OCI-LY7 (cell line): ENCODE data around the gene ERBIN. TPM values are rescaled to one million over a fixed set of nuclear protein-coding genes. Genes with fewer than 3 reads are reported as not detected.

Experiments used
- BruUV-seq: library from RNA; stranded (reverse); fragments of 400-500 nt; replicated peaks from 2 replicates; lab custom pipeline; 2021; lab: Mats Ljungman, UMichigan
- CTCF ChIA-PET: fragments of 300-600 bp; sonication (Branson Sonifier 250); formaldehyde crosslinking; loops from one replicate; lab custom pipeline; 2022; ENCODE audit warnings: antibody characterized with exemption; ENCODE audit not compliant: unreplicated experiment; lab: Charles Lee
- POLR2A ChIA-PET: fragments of 300-600 bp; sonication (Branson Sonifier 250); formaldehyde crosslinking; loops from one replicate; lab custom pipeline; 2022; ENCODE audit warnings: antibody characterized with exemption; lab: Charles Lee
- DNase-seq: peaks from one replicate; pipeline ENCODE4 v3.0.0-alpha.2; 2015; ENCODE audit warnings: low spot score
- H2AFZ ChIP-seq: fragments of 200-600 bp; sonication (generic), shearing (Covaris generic); 2 replicates; pipeline ENCODE4 v1.6.1; 2014; ENCODE audit warnings: mild to moderate bottlenecking, antibody characterized with exemption, low read length, moderate library complexity
- H3K27ac ChIP-seq: fragments of 200-600 bp; sonication (generic); 2 replicates; pipeline ENCODE4 v1.5.1; 2014; ENCODE audit warnings: mixed run types, low read depth, mild to moderate bottlenecking, moderate library complexity, low read length, inconsistent platforms; ENCODE audit not compliant: poor library complexity, severe bottlenecking
- H3K36me3 ChIP-seq: fragments of 200-600 bp; sonication (generic); 2 replicates; pipeline ENCODE4 v1.6.1; 2014; ENCODE audit warnings: mild to moderate bottlenecking, antibody characterized with exemption, low read length, moderate library complexity, mixed read lengths; ENCODE audit not compliant: insufficient read depth
- H3K4me1 ChIP-seq: fragments of 200-600 bp; sonication (generic); 2 replicates; pipeline ENCODE4 v1.5.1; 2014; ENCODE audit warnings: mild to moderate bottlenecking, low read length; ENCODE audit not compliant: insufficient read depth, poor library complexity, severe bottlenecking
- H3K4me2 ChIP-seq: fragments of 200-600 bp; sonication (generic); 2 replicates; pipeline ENCODE4 v1.6.1; 2014; ENCODE audit warnings: mild to moderate bottlenecking, low read length
- H3K4me3 ChIP-seq: fragments of 200-600 bp; sonication (generic); 2 replicates; pipeline ENCODE4 v1.5.1; 2014; ENCODE audit warnings: mild to moderate bottlenecking, low read depth, low read length; ENCODE audit not compliant: poor library complexity, severe bottlenecking
- H3K79me2 ChIP-seq: fragments of 200-600 bp; sonication (generic); 2 replicates; pipeline ENCODE4 v1.6.1; 2016; ENCODE audit warnings: low read depth, mild to moderate bottlenecking, low read length, moderate library complexity, mixed read lengths; ENCODE audit not compliant: insufficient read depth
- H3K9me2 ChIP-seq: fragments of 200-600 bp; sonication (generic); 2 replicates; pipeline ENCODE4 v1.6.1; 2016; ENCODE audit warnings: mild to moderate bottlenecking, low read length, mixed read lengths; ENCODE audit not compliant: insufficient read depth
- H3K9me3 ChIP-seq: fragments of 200-600 bp; sonication (generic); 2 replicates; pipeline ENCODE4 v1.6.1; 2014; ENCODE audit warnings: mild to moderate bottlenecking, mixed run types, low read length, mixed read lengths
- H4K20me1 ChIP-seq: fragments of 200-600 bp; sonication (generic); 2 replicates; pipeline ENCODE4 v1.6.1; 2014; ENCODE audit warnings: mild to moderate bottlenecking, antibody characterized with exemption, low read length, moderate library complexity, mixed read lengths; ENCODE audit not compliant: insufficient read depth
- EZH2phosphoT487 ChIP-seq: fragments of 200-600 bp; sonication (generic); IDR thresholded peaks from 2 replicates; pipeline ENCODE4 v1.6.1; 2018; ENCODE audit warnings: low read depth, borderline replicate concordance, mild to moderate bottlenecking, mixed run types, antibody characterized with exemption, low read length, moderate library complexity, mixed read lengths
- intact Hi-C: fragments of 100-400 bp; cut with micrococcal nuclease; formaldehyde crosslinking; loops from one replicate; pipeline ENCODE4 v1.10.0; 2022; ENCODE audit not compliant: unreplicated experiment
- total RNA-seq, 2 experiments: library from RNA; depleted of rRNA in 1 of 2; stranded (reverse); fragments of >200 nt in 1 of 2; shearing (Covaris generic) in 1 of 2; gene quantifications; 2 replicates each; pipeline ENCODE4 v1.2.3, GENCODE V29; 2014 to 2022
- TF ChIP-seq, protein P1 (sequence below): fragments of 200-600 bp; sonication (generic); conservative IDR thresholded peaks from 2 replicates; pipeline ENCODE4 v1.5.1; 2014; ENCODE audit warnings: mild to moderate bottlenecking, antibody characterized with exemption, low read length, moderate library complexity, mixed read lengths

The ERBIN gene
- total RNA-seq, 2 experiments from 2014 or later = 84.5 to 132 TPM

DNA sequence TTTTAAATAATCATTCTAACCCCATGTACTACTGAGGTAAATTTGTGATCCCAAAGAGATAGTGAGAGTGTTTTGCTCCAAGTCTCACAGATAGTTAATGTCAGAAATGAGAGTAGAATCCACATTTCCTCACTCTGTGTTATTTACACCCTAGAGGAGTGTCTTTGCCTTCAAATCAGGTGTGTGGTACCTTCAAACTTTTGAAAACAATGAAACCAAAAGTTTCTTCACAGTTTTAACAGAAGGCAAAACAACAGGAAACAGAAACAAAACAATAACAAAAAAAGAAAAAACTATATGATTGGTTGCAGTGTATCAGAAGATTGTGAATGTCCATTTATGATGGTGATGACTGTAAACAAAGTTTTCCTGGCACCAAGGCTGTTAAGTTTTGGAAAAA, 85.9 kb downstream of the ERBIN start:
- no peaks in the 10 kb centered on the region for H3K9me3 ChIP-seq
- no peak overlapping the region for H3K27ac ChIP-seq
- H3K79me2 ChIP-seq = peaks cover 13% of the 10 kb centered on the region; the same call in 1 of the 2 replicates
- BruUV-seq = no TSS peak
- no peak for DNase-seq
- no peaks in the 10 kb centered on the region for H4K20me1 ChIP-seq
- CTCF ChIA-PET = no interaction called here
- H3K4me1 ChIP-seq = peaks cover 26% of the 10 kb centered on the region
- H3K36me3 ChIP-seq = peaks cover 52% of the 10 kb centered on the region
- H2AFZ ChIP-seq = no peak overlapping the region
- H3K4me2 ChIP-seq = no peak overlapping the region
- TF ChIP-seq, protein P1, sequence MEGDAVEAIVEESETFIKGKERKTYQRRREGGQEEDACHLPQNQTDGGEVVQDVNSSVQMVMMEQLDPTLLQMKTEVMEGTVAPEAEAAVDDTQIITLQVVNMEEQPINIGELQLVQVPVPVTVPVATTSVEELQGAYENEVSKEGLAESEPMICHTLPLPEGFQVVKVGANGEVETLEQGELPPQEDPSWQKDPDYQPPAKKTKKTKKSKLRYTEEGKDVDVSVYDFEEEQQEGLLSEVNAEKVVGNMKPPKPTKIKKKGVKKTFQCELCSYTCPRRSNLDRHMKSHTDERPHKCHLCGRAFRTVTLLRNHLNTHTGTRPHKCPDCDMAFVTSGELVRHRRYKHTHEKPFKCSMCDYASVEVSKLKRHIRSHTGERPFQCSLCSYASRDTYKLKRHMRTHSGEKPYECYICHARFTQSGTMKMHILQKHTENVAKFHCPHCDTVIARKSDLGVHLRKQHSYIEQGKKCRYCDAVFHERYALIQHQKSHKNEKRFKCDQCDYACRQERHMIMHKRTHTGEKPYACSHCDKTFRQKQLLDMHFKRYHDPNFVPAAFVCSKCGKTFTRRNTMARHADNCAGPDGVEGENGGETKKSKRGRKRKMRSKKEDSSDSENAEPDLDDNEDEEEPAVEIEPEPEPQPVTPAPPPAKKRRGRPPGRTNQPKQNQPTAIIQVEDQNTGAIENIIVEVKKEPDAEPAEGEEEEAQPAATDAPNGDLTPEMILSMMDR = no peak
- TF ChIP-seq EZH2phosphoT487 = no peak
- H3K9me2 ChIP-seq = no peaks in the 10 kb centered on the region
- intact Hi-C loops = loop anchor here (5.0 kb wide), 2 partner anchors 40 to 85 kb away; partner anchors contain the start of gene ERBIN
- H3K4me3 ChIP-seq = no peak overlapping the region
- POLR2A ChIA-PET = interaction anchor here (1.0 kb wide), 1 partner anchor 75 kb away, joined by 3 read pairs; no protein-coding TSS in a partner anchor

DNA sequence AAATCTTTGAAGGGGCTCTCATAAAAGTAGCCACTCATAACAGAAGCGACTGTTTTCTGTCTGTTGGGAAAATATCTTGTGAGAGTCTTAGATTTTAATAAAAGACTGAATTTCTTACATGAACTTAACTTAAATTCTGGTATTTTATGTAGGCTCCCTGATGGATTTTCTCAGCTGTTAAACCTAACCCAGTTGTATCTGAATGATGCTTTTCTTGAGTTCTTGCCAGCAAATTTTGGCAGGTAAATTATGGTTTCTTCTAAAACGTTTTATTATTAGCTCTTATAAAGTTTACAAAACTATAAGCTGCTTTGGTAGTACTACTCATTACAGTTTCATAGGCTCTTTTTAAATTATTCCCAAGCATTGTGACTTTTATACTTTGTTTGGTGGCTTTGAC, 87.0 kb downstream of the ERBIN start:
- Histone ChIP-seq H3K9me3 (no peaks in the 10 kb centered on the region), H3K79me2 (peaks cover 20% of the 10 kb centered on the region; the same call in 1 of the 2 replicates), H3K4me2 (no peak overlapping the region), H3K4me3 (no peak overlapping the region), H4K20me1 (no peaks in the 10 kb centered on the region), H3K4me1 (peaks cover 26% of the 10 kb centered on the region), H3K27ac (no peak overlapping the region), H2AFZ (no peak overlapping the region), H3K9me2 (no peaks in the 10 kb centered on the region), H3K36me3 (peaks cover 57% of the 10 kb centered on the region)
- no peak for DNase-seq
- no peak for TF ChIP-seq EZH2phosphoT487
- TF ChIP-seq, protein P1 = no peak
- CTCF ChIA-PET = no interaction called here
- intact Hi-C loops = loop anchor here (5.0 kb wide), 2 partner anchors 41 to 86 kb away; partner anchors contain the start of gene ERBIN
- POLR2A ChIA-PET = interaction anchor here (1.1 to 1.2 kb wide), 2 partner anchors 12 to 19 kb away, joined by 3 to 5 read pairs; no protein-coding TSS in a partner anchor
- BruUV-seq = no TSS peak

DNA sequence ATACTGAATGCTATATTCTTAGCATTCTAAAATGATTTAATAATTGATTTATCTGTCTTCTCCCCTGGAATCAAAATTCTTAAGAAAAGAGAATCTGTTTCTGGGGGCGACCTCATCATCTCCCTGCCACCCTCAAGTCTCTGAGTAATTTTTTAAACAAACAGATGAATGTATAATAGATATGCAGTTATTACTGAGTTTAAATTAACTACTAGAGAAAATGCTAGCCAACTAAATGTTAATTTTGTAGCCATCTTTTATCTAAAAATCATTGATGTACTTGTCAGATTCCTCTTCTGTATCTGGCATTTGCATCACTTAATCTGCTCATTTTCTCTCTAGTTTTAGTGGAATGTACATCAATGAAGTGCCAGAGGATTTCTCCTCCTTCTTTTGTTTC, 87.5 kb downstream of the ERBIN start:
- intact Hi-C loops = loop anchor here (5.0 kb wide), 2 partner anchors 42 to 87 kb away; partner anchors contain the start of gene ERBIN
- H3K4me2 ChIP-seq = no peak overlapping the region
- peaks cover 23% of the 10 kb centered on the region for H3K4me1 ChIP-seq
- H3K79me2 ChIP-seq = peaks cover 20% of the 10 kb centered on the region; the same call in 1 of the 2 replicates
- DNase-seq = no peak
- TF ChIP-seq, protein P1 = no peak
- TF ChIP-seq EZH2phosphoT487 = no peak
- H4K20me1 ChIP-seq = no peaks in the 10 kb centered on the region
- H3K9me3 ChIP-seq = no peaks in the 10 kb centered on the region
- no peak overlapping the region for H2AFZ ChIP-seq
- H3K4me3 ChIP-seq = no peak overlapping the region
- H3K27ac ChIP-seq = no peak overlapping the region
- H3K36me3 ChIP-seq = peaks cover 52% of the 10 kb centered on the region
- ChIA-PET POLR2A (interaction anchor here (1.1 to 1.2 kb wide), 2 partner anchors 13 to 20 kb away, joined by 3 to 5 read pairs; no protein-coding TSS in a partner anchor), CTCF (no interaction called here)
- no peaks in the 10 kb centered on the region for H3K9me2 ChIP-seq
- no TSS peak for BruUV-seq
